ENCODE data around the gene HOXC5. TPM values are rescaled to one million over a fixed set of nuclear protein-coding genes. Genes with fewer than 3 reads are reported as not detected.
A peak's percentile ranks its signal among the peaks of the same experiment; 100 is the strongest.

Gene HOXC5
- total RNA-seq, 1 donor from 2014 or later: 3.8 TPM

DNA sequence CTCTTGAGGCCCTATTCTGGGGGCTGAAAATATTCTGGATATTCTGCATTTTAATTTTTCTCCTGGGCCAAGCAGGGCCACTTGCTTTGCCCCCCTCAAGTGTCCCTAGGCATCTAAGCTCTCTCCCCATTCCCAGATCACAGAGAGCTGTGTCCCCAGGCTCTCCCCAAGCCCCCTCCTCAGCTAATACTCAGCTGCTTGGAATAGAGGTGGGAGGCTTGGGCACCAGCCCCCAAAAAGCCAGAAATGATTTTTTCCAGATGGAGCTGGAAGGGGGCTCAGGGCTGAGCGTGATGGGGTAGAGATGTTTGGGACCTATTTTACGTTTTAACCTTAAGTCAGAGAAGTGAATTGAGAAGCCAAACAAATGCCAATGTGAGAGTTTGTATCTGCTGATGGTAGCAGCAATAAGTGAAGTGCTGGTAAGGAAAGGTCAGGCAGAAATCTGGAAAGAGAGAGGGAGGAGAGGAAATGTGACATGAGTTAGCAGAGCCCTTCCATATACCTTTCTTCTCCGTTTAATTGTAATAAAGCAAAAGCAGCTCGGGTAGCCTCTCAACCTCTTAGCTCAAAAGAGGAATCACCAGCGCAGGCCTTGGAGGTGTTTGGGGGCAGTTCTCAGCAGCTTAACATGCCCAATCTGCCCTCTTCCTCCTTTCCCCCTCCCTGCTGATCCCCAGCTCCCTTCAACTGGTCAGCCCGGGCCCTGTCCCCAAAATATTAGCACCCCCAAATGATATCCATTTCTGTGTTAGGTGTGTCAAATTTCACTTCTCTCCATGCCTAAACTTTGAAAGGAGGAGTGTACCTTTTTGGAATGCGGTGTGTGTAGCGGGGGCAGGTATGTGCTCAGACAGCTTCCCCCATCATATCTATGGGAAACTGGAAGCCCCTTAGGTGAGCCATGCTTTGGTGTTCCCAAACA, 9.6 kb upstream of the HOXC5 start:
- Mint-ChIP-seq H3K27me3 (ENCODE audit: low read depth) (peaks cover 98% of the 10 kb centered on the region), H3K4me3 (peak overlapping the region; percentile 84), H3K9me3 (no peaks in the 10 kb centered on the region), H3K36me3 (ENCODE audit: low read depth) (no peaks in the 10 kb centered on the region), H3K4me1 (peaks cover 16% of the 10 kb centered on the region), H3K27ac (ENCODE audit: unreplicated experiment) (no peak overlapping the region)
- no peak for DNase-seq (ENCODE audit: low read depth, low spot score)
- TF ChIP-seq, protein P1, sequence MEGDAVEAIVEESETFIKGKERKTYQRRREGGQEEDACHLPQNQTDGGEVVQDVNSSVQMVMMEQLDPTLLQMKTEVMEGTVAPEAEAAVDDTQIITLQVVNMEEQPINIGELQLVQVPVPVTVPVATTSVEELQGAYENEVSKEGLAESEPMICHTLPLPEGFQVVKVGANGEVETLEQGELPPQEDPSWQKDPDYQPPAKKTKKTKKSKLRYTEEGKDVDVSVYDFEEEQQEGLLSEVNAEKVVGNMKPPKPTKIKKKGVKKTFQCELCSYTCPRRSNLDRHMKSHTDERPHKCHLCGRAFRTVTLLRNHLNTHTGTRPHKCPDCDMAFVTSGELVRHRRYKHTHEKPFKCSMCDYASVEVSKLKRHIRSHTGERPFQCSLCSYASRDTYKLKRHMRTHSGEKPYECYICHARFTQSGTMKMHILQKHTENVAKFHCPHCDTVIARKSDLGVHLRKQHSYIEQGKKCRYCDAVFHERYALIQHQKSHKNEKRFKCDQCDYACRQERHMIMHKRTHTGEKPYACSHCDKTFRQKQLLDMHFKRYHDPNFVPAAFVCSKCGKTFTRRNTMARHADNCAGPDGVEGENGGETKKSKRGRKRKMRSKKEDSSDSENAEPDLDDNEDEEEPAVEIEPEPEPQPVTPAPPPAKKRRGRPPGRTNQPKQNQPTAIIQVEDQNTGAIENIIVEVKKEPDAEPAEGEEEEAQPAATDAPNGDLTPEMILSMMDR (conservative IDR thresholded peaks at IDR 0.05): no peak

DNA sequence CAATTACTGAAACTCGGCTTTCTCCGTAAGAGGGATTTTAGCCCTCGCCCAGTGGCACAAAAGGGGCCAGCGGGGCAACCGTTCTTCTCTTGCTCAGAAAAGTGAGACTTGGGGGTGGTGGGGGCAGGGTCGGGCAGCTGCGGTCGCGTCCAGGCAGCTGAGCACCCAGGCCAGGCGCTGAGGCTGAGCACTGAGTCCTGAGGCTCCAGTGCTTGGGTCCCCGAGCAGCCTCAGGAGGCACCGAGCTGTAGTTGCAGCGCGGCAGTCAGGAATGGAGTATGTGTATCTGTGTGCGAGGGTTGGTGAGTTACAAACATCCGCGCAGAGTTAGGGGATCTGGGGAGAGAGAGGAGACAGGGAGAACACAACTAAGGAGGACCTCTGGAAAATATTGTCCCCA, 8.7 kb upstream of the HOXC5 start:
- H3K27me3 Mint-ChIP-seq (ENCODE audit: low read depth): peaks cover 100% of the 10 kb centered on the region

DNA sequence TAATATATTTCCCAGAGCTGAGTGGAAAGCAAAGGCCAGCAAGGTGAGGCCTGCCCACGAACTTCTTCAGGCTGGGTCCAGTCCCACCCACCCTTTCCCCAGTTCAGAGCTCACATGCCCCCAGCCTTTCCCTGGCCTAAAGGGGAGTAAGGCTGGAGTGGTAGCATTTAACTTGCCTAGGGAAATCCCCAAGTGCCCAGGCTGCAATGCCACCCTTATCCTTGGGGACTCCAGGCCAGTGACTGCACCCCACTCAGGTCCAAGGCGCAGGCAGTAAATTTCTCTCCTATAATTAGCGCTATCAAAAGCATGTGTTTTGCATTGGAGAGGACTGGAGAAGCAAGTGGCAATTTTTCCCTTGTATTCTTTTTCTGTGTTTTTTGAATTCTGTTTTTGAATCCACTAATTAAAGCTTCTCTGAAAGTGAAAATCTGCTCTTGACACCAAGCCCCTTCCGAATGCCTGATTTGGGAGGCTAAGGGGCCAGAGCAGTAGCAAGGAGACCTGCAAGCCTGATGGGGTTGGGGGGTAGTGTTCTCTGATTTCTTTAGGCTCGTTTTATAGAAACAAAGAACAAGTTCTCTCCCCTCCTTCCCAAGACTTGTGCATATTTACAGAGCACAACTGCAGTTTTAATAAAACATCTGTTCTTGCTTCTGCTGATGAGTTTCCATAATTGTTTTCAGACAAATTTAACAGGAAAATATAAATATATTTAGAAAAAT, 8.1 kb upstream of the HOXC5 start:
- Mint-ChIP-seq H3K27me3 (ENCODE audit: low read depth) (peaks cover 100% of the 10 kb centered on the region), H3K27ac (ENCODE audit: unreplicated experiment) (no peak overlapping the region), H3K4me1 (peaks cover 16% of the 10 kb centered on the region), H3K9me3 (no peaks in the 10 kb centered on the region), H3K36me3 (ENCODE audit: low read depth) (peaks cover 3% of the 10 kb centered on the region), H3K4me3 (peak overlapping the region; percentile 71)
- TF ChIP-seq, protein P1 (conservative IDR thresholded peaks at IDR 0.05): no peak
- DNase-seq (ENCODE audit: low read depth, low spot score): no peak

More for the DNA sequence above, 8.7 kb upstream of the HOXC5 start:
- DNase-seq (ENCODE audit: low read depth, low spot score): no peak
- TF ChIP-seq, protein P1 (conservative IDR thresholded peaks at IDR 0.05): no peak
- Mint-ChIP-seq H3K36me3 (ENCODE audit: low read depth) (no peaks in the 10 kb centered on the region), H3K4me3 (peak overlapping the region; percentile 71), H3K9me3 (no peaks in the 10 kb centered on the region), H3K27ac (ENCODE audit: unreplicated experiment) (no peak overlapping the region), H3K4me1 (peaks cover 16% of the 10 kb centered on the region)

DNA sequence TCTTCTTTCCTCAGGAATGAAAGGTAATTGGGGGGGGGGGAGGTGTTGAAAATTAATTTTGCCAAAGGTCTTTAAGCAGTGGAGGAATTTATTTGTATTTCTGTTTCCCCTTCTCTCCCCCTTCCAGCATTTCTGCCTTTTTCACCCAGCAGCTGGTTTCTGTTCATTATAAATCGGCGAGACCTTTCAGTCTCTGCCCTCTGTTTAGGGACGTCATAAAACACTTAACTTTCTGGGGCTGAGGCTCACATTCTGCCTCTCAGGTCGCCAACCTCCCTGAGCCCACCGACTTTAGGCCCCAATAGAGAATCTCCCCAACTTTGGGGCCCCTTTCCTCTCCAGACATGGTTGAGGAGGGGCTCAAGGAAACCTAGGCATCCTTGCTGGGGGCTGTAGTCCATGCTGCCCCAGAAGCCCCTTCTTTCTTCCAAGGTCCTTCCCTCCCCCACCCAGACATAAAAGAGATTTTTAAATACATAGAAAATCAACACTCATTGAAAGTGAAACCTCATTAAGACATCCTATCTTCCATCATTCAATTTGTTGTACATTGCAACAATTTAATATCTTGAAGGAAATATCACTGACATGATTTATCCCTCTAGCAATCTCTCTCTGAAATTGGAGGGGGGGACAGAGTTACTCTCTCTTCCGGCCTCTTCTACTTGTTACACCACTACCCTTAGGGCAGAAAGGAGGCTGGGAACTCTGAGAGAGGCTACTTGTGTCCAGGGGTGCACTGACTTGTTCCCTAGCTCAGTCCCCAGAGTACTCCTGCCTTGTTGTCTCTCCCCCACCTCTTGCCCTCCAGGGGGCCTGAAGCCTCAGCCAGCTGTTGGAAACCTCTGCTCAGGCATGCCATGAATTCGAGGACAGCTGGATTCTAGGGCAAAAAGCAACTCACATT, 7.1 kb upstream of the HOXC5 start:
- peaks cover 100% of the 10 kb centered on the region for H3K27me3 Mint-ChIP-seq (ENCODE audit: low read depth)
- TF ChIP-seq, protein P1 (conservative IDR thresholded peaks at IDR 0.05): no peak
- H3K9me3 Mint-ChIP-seq: no peaks in the 10 kb centered on the region
- H3K36me3 Mint-ChIP-seq (ENCODE audit: low read depth): peaks cover 3% of the 10 kb centered on the region
- H3K4me1 Mint-ChIP-seq: peaks cover 12% of the 10 kb centered on the region
- DNase-seq (ENCODE audit: low read depth, low spot score): no peak
- peak overlapping the region; percentile 32 for H3K4me3 Mint-ChIP-seq
- peak overlapping the region; percentile 14 for H3K27ac Mint-ChIP-seq (ENCODE audit: unreplicated experiment)
